HG03342 (cell line): ENCODE data around the gene NMD3.

ENCODE experiments used
- ATAC-seq: cut with Tn5 transposase; IDR thresholded peaks from one replicate; pipeline ENCODE4 v1.9.1; 2021; ENCODE audit warnings: mild to moderate bottlenecking, moderate library complexity; ENCODE audit not compliant: unreplicated experiment

The NMD3 gene

DNA sequence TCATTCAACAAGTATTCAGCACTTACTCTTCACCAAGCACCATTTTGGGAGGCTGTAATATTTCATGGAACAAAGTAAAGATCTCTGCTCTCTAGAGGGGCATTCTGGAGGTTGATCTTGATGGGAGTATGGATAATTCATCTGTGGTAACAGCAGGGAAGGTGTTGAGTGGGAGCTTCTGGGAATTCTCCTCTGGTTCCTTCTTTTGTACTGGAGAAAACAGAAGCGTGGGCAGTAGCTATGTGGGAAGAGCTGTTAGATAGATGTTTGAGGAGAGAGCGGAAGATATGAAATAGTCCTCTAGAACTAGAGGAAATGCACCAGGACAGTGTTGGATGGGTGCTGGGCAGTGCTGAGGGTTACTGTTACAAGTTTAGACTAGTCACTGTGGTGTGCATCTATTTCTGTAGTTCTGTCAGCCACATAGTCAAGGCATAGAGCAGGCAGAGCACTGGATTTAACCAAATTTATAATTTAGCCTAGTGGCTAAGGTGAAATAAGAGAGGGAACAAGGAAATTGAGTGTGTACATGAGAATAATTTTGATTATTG, 9.6 kb downstream of the NMD3 start:
- ATAC-seq: no peak

DNA sequence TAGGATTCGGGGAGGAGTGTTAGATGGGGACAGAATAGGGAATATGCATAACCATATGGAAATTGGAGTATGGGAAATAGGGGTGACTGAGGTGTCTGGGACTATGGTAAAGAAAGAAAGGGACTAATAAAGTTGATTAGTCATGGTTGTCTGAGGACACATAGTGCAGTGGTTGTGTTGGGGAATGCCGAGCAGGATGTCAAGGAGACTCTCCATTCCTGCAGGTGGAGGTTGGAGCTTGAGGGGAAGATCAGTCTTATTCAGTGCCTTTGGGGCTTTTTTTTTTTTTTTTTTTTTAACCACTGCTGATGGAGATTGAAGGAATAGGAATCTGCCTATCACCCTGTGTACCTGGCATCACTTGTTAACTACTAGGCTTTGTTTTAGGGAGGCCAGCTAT, 10.8 kb downstream of the NMD3 start:
- no peak for ATAC-seq

DNA sequence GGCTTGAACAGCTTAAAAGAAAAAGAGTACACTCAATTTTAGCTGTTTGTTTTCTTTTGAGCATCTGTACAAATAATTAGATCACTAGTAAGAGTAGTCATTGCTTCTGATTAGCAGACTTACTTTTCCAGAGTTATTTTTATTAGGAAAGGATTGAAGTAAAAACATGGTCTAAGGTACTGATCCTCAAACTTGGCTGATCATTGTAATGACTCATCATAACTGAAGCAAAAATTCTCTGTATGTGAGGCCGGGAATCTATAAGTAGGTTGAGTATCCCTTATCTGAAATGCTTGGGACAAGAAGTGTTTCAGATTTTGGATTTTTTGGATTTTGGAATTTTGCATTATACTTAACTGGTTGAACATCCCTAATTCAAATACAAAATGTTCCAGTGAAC, 12.4 kb downstream of the NMD3 start:
- no peak for ATAC-seq

DNA sequence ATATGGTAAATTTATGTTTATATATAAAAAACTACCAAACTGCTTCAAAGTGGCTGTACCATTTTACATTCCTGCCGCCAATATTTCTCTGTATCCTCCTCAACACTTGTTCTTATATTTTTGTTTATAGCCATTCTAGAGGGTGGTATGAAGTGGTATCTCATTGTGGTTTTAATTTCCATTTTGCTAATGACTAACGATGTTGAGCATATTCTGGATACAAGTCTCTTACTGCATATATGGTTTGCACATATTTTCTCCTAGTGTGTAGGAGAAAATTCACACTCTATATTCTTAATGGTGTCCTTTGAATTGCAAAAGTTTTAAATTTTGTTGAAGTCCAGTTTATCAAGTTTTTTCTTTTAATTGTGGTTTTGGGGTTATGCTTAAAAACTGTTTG, 15.1 kb downstream of the NMD3 start:
- no peak for ATAC-seq

DNA sequence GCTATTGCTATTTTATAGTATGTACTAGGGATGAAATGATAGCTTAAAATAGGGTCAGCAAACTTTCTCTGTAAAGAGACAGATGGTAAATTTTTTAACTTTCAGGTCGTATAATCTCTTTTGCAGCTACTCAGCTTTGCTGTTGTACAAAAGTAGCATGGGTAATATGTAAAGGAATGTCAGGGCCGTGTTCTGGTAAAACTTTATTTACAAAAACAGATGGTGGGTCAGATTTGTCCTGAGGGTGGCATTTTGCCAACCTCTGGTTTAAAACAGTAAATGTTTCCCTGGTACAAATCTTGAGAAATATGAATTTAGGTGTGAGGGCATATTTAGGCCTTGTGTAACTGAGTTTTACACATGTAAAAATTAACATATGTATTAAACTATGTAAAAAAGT, 18.6 kb downstream of the NMD3 start:
- ATAC-seq: no peak

DNA sequence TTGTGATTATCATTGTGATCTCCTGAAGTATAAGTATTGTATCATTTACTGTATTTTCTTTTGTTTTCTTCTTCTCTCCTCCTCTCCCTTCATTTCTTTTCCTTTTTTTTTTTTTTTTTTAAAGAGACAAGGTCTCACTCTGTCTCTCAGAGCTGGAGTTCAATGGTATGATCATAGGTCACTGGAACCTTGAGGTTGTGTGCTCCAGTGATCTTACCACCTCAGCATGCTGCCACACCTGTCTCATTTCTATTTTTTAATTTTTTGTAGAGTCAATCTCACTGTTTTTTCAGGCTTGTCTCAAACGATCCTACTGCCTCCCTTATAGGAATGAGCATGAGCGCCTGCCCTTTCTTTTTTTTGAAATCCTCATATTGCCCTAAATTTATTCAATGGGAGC, 23.4 kb downstream of the NMD3 start:
- no peak for ATAC-seq

DNA sequence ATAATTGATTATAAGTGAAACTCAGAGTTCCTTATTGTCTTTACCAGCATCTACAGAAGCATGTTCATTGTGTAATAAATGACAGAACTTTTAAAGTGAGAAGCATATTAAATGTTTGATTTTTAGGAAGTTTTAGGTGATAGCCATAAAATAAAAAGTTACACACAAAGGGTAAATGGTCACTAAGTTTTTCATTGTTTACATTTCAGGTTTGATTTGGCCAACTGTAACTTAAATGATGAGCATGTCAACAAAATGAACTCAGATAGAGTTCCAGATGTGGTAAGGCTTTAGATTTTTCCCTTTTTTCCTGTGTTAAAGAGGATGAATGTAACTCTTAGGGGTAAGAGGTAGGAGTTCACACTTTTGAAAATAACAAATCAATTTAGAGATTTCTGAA, 25.9 kb downstream of the NMD3 start:
- no peak for ATAC-seq

DNA sequence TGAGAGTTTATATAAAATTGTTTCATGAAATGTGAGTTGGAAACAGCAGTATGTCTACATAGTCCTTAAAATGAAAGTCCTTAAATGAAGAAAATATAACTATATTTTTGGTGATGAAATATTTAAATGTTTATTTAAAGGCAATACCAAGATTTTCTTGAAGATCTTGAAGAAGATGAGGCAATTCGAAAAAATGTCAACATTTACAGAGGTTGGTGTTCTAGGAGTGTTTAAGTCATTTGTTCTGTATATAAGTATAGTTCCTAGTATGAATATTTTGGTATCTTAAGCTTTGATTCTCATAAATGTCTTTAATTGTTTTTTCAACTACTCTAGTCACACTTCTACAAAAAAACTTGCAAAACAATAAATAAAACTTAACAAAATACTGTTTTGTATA, 29.0 kb downstream of the NMD3 start:
- no peak for ATAC-seq

DNA sequence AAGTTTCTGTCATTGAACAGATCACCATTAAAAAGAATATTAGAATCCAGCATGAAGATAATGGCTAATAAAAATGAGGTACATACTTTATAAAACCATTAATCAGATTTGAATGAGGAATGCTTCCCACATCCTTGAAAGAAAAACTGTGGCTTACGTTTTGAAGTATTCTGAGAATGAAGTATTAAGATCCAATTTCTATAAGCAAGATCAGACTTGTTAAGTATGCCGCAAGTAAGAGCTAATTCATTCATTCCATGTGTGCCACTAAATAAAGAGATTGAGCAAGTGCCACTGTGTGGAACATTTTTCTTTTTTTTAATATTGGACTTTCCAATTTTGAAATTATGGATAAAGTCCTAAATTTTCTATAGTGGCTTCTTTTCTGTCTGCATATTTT, 30.6 kb downstream of the NMD3 start:
- no peak for ATAC-seq

DNA sequence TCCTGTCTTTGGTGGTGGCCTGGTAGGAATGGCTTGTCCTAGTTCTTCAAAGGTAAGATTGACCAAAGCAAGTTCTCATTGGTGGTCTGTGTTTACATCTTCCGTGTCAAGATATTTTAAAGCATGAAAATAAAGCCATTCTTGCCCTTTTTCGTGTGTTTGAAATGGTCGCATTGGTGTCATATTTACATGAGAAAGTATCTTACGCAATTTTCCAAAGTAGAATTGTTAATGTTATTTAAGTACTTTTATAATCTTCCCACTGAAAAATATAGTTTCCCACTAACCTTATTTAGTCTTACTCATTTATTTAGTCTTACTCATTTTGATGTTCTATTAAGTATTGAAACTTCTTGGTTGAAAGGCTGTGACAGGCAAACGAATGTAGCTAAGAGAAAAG, 31.0 kb downstream of the NMD3 start:
- no peak for ATAC-seq

DNA sequence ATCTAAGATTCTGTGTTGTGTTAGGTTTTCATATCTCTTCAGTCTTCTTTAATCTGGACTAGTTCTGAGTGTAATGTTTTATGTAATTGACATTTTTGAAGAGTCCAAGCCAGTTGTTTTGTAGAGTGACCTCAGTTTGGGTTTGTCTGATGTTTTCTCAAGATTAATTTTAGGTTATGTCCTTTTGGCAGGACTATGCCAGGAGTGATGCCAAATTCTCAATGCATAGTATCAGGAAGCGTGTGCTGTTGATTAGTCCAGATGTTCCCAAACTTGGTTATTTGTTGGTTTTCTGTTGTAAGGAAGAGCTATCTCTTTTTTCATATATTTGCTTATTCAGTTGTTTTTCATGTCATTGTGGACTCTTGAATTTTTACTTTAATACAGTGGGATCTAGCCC, 32.6 kb downstream of the NMD3 start:
- no peak for ATAC-seq

DNA sequence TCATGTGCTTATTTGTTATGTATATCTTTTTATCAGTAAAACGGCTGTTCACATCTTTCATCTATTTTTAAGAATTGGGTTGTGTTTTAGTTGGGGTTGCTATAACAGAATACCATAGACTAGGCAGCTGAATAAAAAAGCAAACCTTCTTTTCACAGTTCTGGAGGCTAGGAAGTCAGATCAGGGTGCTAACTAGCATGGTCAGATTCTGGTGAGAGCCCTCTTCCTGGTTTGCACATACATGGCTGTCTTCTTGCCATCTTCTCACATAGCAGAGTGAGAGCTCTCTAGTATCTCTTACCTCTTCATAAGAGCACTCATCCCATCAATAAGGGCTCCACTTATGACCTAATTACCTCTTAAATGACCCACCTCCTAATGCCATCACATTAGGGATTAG, 33.8 kb downstream of the NMD3 start:
- no peak for ATAC-seq

DNA sequence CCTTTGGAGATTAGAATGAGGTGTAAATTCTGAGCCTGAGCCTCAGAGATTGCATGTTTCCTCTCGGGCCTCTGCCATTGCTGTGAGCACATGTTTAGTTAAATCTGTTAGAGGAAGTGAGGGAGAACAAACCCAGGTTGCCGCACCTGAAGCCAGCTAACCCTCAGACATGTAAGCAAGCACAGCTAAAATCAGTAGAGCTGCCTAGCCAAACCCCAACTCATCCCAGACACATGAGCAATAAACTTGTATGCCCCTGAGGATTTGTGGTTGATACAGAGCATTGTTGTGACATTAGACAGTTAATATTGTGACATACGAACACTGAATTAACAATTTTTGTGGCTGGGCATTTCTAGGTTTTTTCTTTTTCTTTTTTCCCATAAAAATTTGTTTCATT, 41.9 kb downstream of the NMD3 start:
- no peak for ATAC-seq

DNA sequence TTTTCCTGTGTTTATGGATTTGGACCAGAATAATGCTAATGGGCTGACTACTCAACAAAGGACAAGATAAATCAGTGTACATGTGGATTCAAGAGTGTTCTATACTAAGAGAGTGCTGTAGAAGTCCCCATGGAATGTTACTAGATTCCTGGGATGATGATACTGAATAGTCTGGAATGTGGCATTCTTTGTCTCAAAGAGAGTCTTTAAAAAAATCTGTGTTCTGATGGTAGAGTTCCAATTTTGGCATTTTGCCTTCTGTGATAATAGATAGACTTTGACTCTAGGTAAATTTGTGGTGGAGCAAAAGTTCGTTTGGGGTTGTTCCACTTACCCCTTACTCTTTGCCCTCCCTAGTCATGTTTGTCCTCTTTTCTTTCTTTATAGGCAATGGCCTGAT, 43.7 kb downstream of the NMD3 start:
- no peak for ATAC-seq

DNA sequence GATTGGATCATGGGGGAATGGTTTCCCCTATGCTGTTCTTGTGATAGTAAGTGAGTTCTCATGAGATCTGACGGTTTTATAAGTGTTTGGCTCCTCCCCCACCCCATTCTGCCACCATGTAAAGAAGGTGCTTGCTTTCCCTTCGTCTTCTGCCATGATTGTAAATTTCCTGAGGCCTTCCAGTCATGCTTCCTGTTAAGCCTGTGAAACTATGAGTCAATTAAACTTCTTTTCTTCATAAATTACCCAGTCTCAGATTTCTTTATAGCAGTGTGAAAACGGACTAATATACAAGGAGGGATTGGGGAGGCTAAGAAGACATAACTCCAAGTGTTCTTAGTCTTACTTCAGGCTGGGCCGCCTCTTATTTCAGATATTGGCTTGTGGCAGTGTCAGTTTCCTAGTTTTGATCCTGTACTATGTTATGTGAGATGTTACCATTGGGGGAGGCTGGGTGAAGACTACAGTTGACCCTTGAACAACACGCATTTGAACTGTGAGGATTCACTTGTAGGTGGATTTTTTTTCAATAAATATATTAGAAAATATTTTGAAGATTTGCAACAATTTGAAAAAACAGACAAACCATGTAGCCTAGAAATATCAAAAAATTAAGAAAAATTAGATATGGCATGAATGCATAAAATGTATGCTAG, 44.9 kb downstream of the NMD3 start:
- no peak for ATAC-seq

DNA sequence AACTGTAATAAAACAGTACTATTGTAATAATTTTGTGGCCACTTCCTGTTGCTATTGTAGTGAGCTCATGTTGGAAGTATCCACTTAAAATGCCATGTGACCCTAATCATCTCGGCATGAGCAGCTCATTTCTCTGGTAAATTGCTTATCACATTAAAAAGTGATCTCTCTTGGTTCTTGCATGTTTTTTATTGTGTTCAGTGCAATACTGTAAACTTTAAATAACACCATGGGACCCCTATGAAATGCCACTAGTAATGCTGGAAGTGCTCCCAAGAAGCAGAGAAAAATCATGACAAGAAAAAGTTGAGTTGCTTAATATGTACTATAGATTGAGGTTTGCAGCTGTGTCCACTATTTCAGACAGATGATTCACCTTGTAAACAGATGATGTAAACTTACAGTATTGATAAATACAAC, 45.6 kb downstream of the NMD3 start:
- no peak for ATAC-seq

DNA sequence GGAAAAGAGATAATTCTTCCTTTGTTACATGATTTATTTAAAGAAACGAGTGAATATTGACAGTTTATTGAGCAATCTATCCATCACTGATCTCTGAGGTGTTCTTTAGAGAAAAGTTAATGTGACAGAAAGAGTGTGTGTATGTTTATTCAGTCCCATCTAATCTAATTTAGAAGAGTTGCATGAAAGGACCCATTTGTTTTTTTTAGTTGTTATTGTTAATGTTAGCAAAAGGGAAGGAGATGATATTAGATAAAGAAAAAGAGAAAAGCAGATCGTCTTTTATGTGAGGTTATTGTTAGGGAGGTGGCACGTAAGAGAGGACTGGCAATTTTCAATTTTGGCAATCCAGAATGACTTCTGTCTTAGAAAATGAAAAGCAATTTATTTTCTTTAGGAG, 46.5 kb downstream of the NMD3 start:
- ATAC-seq: no peak

DNA sequence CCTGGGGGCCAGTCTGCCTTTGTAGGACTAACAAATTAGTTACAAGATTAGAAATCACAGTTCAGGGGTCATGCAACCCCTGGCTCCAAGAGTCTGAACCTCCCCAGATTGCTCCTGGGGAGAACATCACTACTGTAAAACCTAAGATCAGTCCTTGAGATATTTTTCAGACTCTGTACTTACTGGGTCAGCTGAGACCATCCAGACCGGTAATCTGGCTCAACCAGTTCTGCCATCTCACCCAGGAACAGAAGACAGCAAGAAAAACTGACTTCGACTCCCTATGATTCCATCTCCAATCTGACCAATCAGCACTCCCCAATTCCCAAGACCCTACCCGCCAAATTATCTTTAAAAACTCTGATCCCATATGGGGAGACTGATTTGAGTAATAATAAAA, 47.5 kb downstream of the NMD3 start:
- no peak for ATAC-seq

DNA sequence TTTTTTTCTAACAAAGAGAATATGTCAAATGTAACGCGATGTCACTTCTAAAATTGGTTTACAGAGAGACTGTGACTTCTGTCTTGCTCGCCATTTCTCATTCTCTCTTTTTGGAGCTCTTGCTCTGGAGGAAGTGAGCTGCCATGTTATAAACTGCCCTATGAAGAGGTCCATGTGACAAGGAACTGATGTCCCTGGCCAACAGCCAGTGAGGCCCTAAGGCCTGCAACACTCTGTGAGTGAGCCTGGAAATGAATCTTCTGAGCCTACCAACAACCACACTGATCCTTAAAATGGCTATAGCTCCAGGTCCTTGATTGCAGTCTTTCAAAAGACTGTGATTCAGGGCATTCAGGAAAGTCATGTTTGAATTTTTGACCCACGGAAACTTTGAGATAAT, 49.9 kb downstream of the NMD3 start:
- ATAC-seq: no peak

DNA sequence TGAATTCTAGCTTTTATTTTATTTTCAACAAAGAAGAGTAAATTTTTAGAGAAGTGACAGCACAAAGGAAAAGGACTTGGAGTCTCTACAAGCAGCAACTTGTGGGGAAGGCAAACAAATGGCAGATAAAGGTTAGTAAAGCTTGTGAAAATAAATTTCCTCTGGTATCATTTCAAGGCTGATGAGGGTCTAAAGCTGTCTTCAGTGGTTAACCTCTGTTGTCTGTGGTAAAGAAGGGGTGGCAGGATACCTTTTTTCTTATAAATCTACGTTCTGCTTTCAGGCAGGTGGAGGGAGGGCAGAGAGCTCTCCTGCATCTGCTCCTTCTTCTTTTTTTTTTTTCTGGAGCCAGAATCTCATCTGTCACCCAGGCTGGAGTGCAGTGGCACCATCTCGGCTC, 50.5 kb downstream of the NMD3 start:
- ATAC-seq: no peak

DNA sequence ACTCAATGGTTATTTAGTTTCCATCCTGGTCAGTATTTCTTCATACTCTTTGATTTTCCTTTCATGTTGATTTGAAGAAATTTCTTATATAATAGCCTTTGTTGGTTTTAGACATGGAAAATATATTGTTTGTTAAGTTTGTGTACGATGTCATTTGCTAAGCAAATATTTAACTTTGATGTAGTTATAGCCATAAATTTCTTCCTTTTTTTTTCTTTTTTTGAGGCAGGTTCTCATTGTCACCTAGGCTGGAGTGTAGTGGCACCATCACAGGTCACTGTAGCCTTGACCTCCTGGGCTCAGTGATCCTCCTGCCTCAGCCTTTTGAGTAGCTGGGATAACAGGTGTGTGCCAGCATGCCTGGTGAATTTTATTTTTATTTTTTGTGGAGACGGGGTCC, 51.4 kb downstream of the NMD3 start:
- no peak for ATAC-seq

DNA sequence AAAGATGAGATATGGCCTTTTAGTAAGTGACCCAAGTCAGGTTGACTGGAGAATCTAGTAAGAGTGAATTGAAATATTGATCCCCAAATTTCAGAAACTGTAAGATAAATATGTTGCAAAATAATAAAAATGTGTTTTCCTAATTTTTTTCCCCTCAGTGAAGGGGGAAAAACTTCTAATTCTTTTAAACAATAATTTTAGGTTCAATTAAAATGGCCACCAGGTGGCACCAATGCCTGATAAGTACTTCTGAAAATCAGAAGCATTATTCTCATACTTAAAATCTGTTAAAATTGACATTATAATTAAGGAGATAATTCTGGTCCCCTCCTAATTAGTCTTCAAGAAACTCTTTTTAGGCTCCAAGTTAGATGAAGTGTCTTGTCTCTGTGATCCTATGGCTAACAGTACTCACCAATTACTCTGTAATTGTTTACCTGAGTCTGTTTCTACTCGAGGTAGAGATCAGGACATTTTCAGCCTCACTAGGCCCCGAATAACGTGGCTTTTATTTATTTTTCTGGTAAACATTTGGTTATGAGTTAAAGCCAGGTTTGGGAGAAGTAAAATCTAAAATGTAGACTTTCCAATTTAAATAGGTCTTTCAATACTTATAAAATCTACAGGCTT, 52.6 kb downstream of the NMD3 start:
- ATAC-seq: no peak
